Neural progenitor cell (in vitro differentiated cells): ENCODE results near the gene SLC9A3.
"Not testable (repeated sequence)": the region's sequence is repeated elsewhere in the genome, so short reads cannot be mapped to it uniquely, and the experiment has no call there.

Source experiments
- EZH2 ChIP-seq: fragments of 200-600 bp; sonication (generic); IDR thresholded peaks from 2 replicates; pipeline ENCODE4 v1.6.1; 2017; ENCODE audit warnings: antibody characterized with exemption, mild to moderate bottlenecking, moderate library complexity
- TF ChIP-seq, protein P1 (sequence below): fragments of 200-600 bp; sonication (generic); IDR thresholded peaks from 2 replicates; pipeline ENCODE4 v1.5.1; 2017; ENCODE audit warnings: antibody characterized with exemption, mild to moderate bottlenecking

DNA sequence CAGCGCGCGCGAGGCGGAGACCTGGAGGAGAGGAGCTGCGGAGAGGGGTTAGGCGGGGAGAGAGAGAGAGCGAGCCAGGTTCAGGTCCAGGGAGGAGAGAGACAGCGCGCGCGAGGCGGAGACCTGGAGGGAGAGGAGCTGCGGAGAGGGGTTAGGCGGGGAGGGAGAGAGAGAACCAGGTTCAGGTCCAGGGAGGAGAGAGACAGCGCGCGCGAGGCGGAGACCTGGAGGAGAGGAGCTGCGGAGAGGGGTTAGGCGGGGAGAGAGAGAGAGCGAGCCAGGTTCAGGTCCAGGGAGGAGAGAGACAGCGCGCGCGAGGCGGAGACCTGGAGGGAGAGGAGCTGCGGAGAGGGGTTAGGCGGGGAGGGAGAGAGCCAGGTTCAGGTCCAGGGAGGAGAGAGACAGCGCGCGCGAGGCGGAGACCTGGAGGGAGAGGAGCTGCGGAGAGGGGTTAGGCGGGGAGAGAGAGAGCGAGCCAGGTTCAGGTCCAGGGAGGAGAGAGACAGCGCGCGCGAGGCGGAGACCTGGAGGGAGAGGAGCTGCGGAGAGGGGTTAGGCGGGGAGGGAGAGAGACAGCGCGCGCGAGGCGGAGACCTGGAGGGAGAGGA lies 49.9 kb downstream of the SLC9A3 start:
- TF ChIP-seq, protein P1, sequence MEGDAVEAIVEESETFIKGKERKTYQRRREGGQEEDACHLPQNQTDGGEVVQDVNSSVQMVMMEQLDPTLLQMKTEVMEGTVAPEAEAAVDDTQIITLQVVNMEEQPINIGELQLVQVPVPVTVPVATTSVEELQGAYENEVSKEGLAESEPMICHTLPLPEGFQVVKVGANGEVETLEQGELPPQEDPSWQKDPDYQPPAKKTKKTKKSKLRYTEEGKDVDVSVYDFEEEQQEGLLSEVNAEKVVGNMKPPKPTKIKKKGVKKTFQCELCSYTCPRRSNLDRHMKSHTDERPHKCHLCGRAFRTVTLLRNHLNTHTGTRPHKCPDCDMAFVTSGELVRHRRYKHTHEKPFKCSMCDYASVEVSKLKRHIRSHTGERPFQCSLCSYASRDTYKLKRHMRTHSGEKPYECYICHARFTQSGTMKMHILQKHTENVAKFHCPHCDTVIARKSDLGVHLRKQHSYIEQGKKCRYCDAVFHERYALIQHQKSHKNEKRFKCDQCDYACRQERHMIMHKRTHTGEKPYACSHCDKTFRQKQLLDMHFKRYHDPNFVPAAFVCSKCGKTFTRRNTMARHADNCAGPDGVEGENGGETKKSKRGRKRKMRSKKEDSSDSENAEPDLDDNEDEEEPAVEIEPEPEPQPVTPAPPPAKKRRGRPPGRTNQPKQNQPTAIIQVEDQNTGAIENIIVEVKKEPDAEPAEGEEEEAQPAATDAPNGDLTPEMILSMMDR, result not testable (repeated sequence)
- peak; percentile 95 for TF ChIP-seq EZH2
